ENCODE results near the gene ADAMTS13. TPM values are rescaled to one million over a fixed set of nuclear protein-coding genes. Genes with fewer than 3 reads are reported as not detected.
A peak's percentile ranks its signal among the peaks of the same experiment; 100 is the strongest.

ADAMTS13 gene
- total RNA-seq, 1 donor from 2014 or later = 2.4 TPM

DNA sequence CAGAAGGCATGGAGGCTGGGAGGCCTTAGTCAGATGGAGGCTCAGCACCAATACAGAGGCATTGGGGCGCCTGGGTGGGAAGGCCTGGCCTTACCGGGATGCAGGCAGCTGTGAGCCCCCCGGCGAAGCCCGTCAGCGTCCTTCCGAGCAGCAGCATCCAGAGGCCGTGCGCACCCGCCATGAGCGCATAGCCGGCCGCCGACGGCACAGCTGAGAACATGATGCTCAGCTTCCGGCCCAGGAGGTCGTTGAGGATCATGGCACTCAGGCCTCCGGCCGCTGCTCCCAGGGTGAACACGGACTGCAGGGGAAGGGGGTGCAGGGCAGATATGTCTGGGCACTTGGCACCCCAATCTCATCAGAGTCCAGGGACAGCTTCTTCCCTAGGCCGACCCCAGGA is 54.8 kb downstream of the ADAMTS13 start:
- H2AFZ ChIP-seq (replicated peaks) = no peak overlapping the region
- peaks cover 2% of the 10 kb centered on the region for H3K27me3 Mint-ChIP-seq (ENCODE audit: insufficient read depth, low read depth)
- no peaks in the 10 kb centered on the region for H3K36me3 Mint-ChIP-seq
- H3K27me3 ChIP-seq = peaks cover 20% of the 10 kb centered on the region
- H3K27ac ChIP-seq = no peak overlapping the region
- H3K9me3 Mint-ChIP-seq = no peaks in the 10 kb centered on the region
- H3K27ac Mint-ChIP-seq = no peak overlapping the region
- no peaks in the 10 kb centered on the region for H3K36me3 ChIP-seq
- H3K9ac ChIP-seq = no peak overlapping the region
- H3K4me2 ChIP-seq = no peak overlapping the region
- no peaks in the 10 kb centered on the region for H4K20me1 ChIP-seq (ENCODE audit: low read depth)
- TF ChIP-seq, protein P1, sequence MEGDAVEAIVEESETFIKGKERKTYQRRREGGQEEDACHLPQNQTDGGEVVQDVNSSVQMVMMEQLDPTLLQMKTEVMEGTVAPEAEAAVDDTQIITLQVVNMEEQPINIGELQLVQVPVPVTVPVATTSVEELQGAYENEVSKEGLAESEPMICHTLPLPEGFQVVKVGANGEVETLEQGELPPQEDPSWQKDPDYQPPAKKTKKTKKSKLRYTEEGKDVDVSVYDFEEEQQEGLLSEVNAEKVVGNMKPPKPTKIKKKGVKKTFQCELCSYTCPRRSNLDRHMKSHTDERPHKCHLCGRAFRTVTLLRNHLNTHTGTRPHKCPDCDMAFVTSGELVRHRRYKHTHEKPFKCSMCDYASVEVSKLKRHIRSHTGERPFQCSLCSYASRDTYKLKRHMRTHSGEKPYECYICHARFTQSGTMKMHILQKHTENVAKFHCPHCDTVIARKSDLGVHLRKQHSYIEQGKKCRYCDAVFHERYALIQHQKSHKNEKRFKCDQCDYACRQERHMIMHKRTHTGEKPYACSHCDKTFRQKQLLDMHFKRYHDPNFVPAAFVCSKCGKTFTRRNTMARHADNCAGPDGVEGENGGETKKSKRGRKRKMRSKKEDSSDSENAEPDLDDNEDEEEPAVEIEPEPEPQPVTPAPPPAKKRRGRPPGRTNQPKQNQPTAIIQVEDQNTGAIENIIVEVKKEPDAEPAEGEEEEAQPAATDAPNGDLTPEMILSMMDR (IDR thresholded peaks at IDR 0.05) = no peak
- TF ChIP-seq EZH2 (IDR thresholded peaks at IDR 0.05) = no peak
- no peak for TF ChIP-seq EZH2phosphoT487 (IDR thresholded peaks at IDR 0.05)
- no peak for DNase-seq (ENCODE audit: low spot score)
- H3K4me3 ChIP-seq = no peak overlapping the region
- peaks cover 8% of the 10 kb centered on the region for H3K79me2 ChIP-seq (ENCODE audit: low read depth)
- peaks cover 3% of the 10 kb centered on the region for H3F3A ChIP-seq (ENCODE audit: low read depth)
- no peak overlapping the region for H3K4me3 Mint-ChIP-seq
- peaks cover 10% of the 10 kb centered on the region for H3K4me1 ChIP-seq
- no peaks in the 10 kb centered on the region for H3K9me3 ChIP-seq (ENCODE audit: low read depth)
- peaks cover 4% of the 10 kb centered on the region for H3K4me1 Mint-ChIP-seq

DNA sequence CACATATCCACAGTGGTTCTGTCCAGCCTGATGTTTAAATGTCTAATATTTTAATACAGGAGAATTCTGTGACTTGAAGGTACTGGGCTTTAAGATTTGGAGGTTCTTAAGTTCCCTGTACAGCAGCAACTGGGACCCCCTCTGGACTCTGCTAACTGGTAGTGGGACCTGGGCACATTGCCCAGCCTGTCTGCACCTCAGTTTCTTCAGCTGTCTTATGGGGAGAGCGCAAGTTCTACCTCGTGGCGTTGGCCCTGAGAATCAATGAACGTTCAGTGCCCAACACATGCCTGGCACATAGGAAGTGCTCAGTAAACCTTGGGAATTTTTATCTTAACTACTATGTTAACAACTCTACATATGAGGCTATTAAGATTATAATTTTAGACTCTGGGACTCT is 55.3 kb downstream of the ADAMTS13 start:
- Mint-ChIP-seq H3K36me3 (no peaks in the 10 kb centered on the region), H3K9me3 (no peaks in the 10 kb centered on the region), H3K27ac (no peak overlapping the region), H3K4me1 (peaks cover 8% of the 10 kb centered on the region), H3K27me3 (ENCODE audit: insufficient read depth, low read depth) (peaks cover 5% of the 10 kb centered on the region), H3K4me3 (peak overlapping the region; percentile 75)
- Histone ChIP-seq H3K27ac (no peak overlapping the region), H3K9ac (no peak overlapping the region), H3K36me3 (no peaks in the 10 kb centered on the region), H4K20me1 (ENCODE audit: low read depth) (no peaks in the 10 kb centered on the region), H3K4me1 (peaks cover 10% of the 10 kb centered on the region), H3K27me3 (peaks cover 20% of the 10 kb centered on the region), H3K9me3 (ENCODE audit: low read depth) (no peaks in the 10 kb centered on the region), H3K4me3 (no peak overlapping the region), H2AFZ (replicated peaks) (no peak overlapping the region), H3K4me2 (no peak overlapping the region), H3K79me2 (ENCODE audit: low read depth) (peaks cover 8% of the 10 kb centered on the region), H3F3A (ENCODE audit: low read depth) (peaks cover 3% of the 10 kb centered on the region)
- TF ChIP-seq EZH2phosphoT487 (IDR thresholded peaks at IDR 0.05) (no peak), EZH2 (IDR thresholded peaks at IDR 0.05) (no peak)
- TF ChIP-seq, protein P1 (IDR thresholded peaks at IDR 0.05) = no peak
- no peak for DNase-seq (ENCODE audit: low spot score)

DNA sequence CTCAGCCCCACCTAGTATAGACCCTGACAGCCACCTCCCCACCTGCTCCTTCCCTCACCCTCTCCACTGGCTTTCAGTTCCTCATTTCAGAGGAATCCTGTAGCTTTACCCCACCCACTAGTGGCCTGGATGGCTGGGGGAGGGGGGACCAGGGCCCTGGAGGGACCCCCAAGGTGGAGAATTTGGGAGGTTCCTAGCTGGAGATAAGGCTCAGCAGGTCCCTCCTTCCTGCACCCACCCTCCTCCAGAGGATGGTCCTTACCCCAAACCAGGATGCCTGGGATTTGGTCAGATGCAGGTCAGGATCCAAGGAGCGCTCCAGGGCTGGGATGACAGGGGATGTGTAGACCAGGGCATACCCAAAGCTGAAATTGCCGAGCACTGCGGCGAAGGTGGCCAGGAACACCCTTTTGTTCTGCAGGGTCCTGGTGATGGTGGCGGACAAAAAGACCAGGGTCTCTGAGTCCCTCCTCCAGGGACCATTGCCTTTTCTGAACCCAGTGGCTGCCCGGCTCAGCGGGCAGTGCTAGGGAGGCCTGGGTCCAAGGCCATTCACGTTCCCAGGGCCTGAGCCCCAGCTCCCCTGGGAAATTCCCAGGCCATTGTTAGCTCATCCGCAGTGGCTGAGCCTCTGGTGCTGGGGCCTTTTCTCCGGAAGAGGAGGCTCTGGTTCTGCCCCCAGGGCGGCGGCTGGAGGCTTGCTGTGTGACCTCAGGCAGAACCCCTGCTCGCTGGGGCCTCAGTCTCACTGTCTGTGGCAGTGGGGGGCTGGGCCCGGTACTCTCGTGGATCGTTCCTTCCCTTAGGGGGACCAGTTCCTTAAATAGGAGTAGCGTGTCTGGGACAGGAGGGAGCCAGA is 56.1 kb downstream of the ADAMTS13 start:
- H3K4me3 Mint-ChIP-seq = peak overlapping the region; percentile 82
- DNase-seq (ENCODE audit: low spot score) = peak; percentile 65
- H2AFZ ChIP-seq (replicated peaks) = peak overlapping the region; percentile 74
- H3K9me3 ChIP-seq (ENCODE audit: low read depth) = no peaks in the 10 kb centered on the region
- H3K27me3 ChIP-seq = peaks cover 23% of the 10 kb centered on the region
- no peaks in the 10 kb centered on the region for H3K36me3 Mint-ChIP-seq
- peak overlapping the region; percentile 51 for H3K4me3 ChIP-seq
- H3K4me2 ChIP-seq = peak overlapping the region; percentile 78
- peaks cover 8% of the 10 kb centered on the region for H3K79me2 ChIP-seq (ENCODE audit: low read depth)
- H3K4me1 Mint-ChIP-seq = peaks cover 8% of the 10 kb centered on the region
- TF ChIP-seq, protein P1 (IDR thresholded peaks at IDR 0.05) = no peak
- TF ChIP-seq EZH2phosphoT487 (IDR thresholded peaks at IDR 0.05) (no peak), EZH2 (IDR thresholded peaks at IDR 0.05) (no peak)
- peaks cover 6% of the 10 kb centered on the region for H3K27me3 Mint-ChIP-seq (ENCODE audit: insufficient read depth, low read depth)
- H3K36me3 ChIP-seq = no peaks in the 10 kb centered on the region
- no peak overlapping the region for H3K27ac ChIP-seq
- peaks cover 3% of the 10 kb centered on the region for H3F3A ChIP-seq (ENCODE audit: low read depth)
- no peaks in the 10 kb centered on the region for H3K9me3 Mint-ChIP-seq
- peak overlapping the region; percentile 30 for H3K9ac ChIP-seq
- no peak overlapping the region for H3K27ac Mint-ChIP-seq
- H3K4me1 ChIP-seq = peaks cover 10% of the 10 kb centered on the region
- no peaks in the 10 kb centered on the region for H4K20me1 ChIP-seq (ENCODE audit: low read depth)
